ENCODE measurements around the gene SPTBN1. TPM values are rescaled to one million over a fixed set of nuclear protein-coding genes. Genes with fewer than 3 reads are reported as not detected.

SPTBN1 gene
- total RNA-seq, 4 donors from 2014 or later, result 171 to 293 (median 247) TPM

DNA sequence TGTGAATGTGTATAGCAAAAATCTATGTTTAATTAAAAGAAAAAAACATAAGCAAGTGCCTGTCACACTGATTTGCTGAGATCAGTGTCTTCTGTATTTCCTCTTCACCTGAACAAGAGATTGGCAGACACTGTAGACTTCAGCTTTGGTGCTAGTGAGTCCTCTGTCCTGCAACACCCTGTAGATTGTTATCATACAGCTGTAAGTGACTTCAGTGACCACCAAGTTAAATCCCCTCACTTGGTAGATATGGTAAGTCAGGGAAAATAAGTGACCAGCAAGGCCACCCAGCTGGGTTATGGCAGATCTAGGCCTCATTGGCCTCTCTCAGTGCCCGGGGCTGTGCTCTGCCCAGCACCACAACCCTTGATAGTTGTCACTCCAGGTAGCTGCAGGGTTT lies 147.7 kb downstream of the SPTBN1 start:
- Histone ChIP-seq H3K4me3 (no peak overlapping the region), H3K27ac (peak overlapping the region; percentile 19 to 72 (median 42)), H3K4me1 (peaks cover 5 to 56% (median 17%) of the 10 kb centered on the region in 4 donors), H3K27me3 (no peaks in the 10 kb centered on the region), H3K36me3 (no peaks in the 10 kb centered on the region), H3K9me3 (no peaks in the 10 kb centered on the region)
- TF ChIP-seq, protein P1, sequence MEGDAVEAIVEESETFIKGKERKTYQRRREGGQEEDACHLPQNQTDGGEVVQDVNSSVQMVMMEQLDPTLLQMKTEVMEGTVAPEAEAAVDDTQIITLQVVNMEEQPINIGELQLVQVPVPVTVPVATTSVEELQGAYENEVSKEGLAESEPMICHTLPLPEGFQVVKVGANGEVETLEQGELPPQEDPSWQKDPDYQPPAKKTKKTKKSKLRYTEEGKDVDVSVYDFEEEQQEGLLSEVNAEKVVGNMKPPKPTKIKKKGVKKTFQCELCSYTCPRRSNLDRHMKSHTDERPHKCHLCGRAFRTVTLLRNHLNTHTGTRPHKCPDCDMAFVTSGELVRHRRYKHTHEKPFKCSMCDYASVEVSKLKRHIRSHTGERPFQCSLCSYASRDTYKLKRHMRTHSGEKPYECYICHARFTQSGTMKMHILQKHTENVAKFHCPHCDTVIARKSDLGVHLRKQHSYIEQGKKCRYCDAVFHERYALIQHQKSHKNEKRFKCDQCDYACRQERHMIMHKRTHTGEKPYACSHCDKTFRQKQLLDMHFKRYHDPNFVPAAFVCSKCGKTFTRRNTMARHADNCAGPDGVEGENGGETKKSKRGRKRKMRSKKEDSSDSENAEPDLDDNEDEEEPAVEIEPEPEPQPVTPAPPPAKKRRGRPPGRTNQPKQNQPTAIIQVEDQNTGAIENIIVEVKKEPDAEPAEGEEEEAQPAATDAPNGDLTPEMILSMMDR (IDR thresholded peaks at IDR 0.05), result no peak
- no peak for TF ChIP-seq POLR2A (IDR thresholded peaks at IDR 0.05)
- DNase-seq, result no peak

DNA sequence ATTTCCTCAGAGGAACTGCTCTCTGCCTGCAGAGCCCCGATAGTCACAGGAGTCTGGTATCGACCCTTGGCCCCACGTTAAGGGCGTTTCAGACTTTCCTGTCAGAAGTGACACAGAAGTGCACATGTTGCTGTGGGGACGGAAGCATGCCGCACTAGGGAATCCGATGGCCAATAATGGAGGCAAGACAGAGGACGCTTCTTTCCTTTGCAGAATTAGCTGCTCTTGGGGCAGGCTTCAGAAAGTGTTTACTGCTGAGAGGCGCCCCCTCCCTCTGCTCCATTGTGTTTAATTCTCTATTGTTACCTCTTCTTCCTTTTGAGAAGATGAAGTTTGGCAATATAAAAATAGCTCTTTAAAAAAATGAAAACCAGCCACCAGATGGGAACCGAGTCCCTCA lies 148.7 kb downstream of the SPTBN1 start:
- Histone ChIP-seq H3K4me3 (no peak overlapping the region), H3K27ac (peak overlapping the region in 2 of 4 donors; percentile 47 to 50), H3K36me3 (no peaks in the 10 kb centered on the region), H3K27me3 (no peaks in the 10 kb centered on the region), H3K4me1 (peaks cover 10 to 47% (median 17%) of the 10 kb centered on the region in 4 donors), H3K9me3 (no peaks in the 10 kb centered on the region)
- no peak for TF ChIP-seq POLR2A (IDR thresholded peaks at IDR 0.05)
- TF ChIP-seq, protein P1 (IDR thresholded peaks at IDR 0.05), result no peak
- no peak for DNase-seq

DNA sequence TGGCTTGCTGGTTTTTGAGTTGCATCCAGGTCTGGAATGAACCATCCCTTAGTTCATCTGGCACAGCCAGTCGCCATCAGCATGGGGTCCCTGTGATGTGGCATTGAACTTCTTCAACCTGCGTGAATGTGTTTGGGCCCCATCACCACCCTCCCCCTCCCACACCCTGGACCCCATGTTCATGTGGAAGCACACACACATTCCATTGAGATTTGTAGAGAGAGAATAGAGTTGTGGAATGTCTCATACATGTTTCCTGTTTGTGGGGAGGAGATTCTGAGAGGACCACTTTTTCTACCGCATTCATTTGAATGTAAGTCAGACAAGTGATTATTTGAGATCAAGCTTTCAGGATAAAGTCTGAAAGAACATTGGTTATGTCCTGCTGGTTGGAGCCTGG lies 149.7 kb downstream of the SPTBN1 start:
- Histone ChIP-seq H3K36me3 (no peaks in the 10 kb centered on the region), H3K4me3 (no peak overlapping the region), H3K27me3 (no peaks in the 10 kb centered on the region), H3K27ac (peak overlapping the region in 1 of 4 donors; percentile 11), H3K9me3 (no peaks in the 10 kb centered on the region), H3K4me1 (peaks cover 10 to 45% (median 17%) of the 10 kb centered on the region in 4 donors)
- DNase-seq, result no peak
- TF ChIP-seq, protein P1 (IDR thresholded peaks at IDR 0.05), result no peak
- TF ChIP-seq POLR2A (IDR thresholded peaks at IDR 0.05), result no peak

DNA sequence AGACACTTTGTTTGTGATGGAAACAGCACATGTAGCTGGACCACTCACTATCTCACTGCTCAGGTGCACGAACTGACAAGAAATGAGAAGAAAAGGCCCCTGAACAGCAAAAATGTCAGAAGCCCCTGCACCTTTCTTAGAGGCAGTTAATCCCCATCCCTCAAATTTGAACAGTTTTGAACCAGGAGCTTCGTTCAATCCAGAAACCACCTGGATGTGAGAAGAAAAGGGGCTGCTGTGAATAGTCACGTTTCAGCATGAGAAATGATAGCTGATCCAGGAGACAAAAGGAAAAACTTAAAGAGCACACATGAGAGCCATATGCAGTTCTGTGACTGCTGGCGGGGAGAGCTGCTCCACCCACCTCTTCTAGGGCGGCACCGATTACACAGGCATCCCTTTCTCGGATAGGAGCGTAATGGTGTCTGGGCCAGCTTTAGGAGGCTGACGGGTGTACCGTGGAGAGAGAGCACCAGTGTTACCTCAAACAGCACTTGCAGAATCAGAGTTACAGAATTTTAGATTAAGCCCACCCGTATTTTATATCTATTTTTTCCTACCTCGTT lies 150.3 kb downstream of the SPTBN1 start:
- Histone ChIP-seq H3K36me3 (no peaks in the 10 kb centered on the region), H3K4me1 (peaks cover 10 to 39% (median 17%) of the 10 kb centered on the region in 4 donors), H3K9me3 (no peaks in the 10 kb centered on the region), H3K27ac (no peak overlapping the region), H3K27me3 (no peaks in the 10 kb centered on the region), H3K4me3 (no peak overlapping the region)
- no peak for TF ChIP-seq POLR2A (IDR thresholded peaks at IDR 0.05)
- TF ChIP-seq, protein P1 (IDR thresholded peaks at IDR 0.05), result no peak
- no peak for DNase-seq

DNA sequence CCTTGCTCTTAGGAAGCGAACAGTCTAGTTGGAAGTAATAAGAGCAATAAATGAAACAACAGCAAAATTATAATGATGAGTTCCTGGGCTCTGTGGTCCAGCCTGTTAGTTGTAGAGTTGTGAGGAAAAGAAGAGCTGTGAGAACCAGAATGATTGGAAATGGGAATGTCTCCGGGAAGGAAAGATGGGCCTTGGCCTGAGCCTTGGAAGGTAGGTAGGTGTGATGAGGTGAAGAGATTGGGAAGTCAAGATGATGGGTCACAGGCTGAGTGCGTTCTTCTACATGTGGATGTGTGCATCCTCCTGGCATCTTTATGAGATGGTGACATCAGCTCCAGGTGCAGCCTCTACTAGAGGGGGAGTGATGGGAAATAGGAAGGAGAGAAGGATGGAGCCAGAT lies 152.1 kb downstream of the SPTBN1 start:
- Histone ChIP-seq H3K9me3 (no peaks in the 10 kb centered on the region), H3K4me3 (no peak overlapping the region), H3K27ac (no peak overlapping the region), H3K27me3 (no peaks in the 10 kb centered on the region), H3K36me3 (peaks cover 0 to 4% (median 0%) of the 10 kb centered on the region in 3 donors), H3K4me1 (peaks cover 7 to 30% (median 11%) of the 10 kb centered on the region in 4 donors)
- DNase-seq, result no peak
- TF ChIP-seq, protein P1 (IDR thresholded peaks at IDR 0.05), result no peak
- no peak for TF ChIP-seq POLR2A (IDR thresholded peaks at IDR 0.05)
